K562 (cell line): Measurements from ENCODE around the gene KSR2. TPM values are rescaled to one million over a fixed set of nuclear protein-coding genes. Genes with fewer than 3 reads are reported as not detected.

ENCODE experiments used
- NFYB ChIP-seq: IDR thresholded peaks from 2 replicates; pipeline ENCODE4 v1.6.1; 2011; ENCODE audit warnings: mild to moderate bottlenecking, moderate library complexity; ENCODE audit not compliant: insufficient read length; ENCODE audit errors: extremely low read depth
- RAD51 ChIP-seq: fragments of 450-650 bp; IDR thresholded peaks from 2 replicates; pipeline ENCODE4 v1.7.1; 2016; ENCODE audit warnings: low read depth, mild to moderate bottlenecking, borderline replicate concordance
- SMAD3 ChIP-seq: fragments of 450-650 bp; formaldehyde crosslinking; conservative IDR thresholded peaks from 2 replicates; pipeline ENCODE4 v1.4.0; 2020; ENCODE audit warnings: mild to moderate bottlenecking
- SMARCA4 ChIP-seq: fragments of 450-650 bp; IDR thresholded peaks from 2 replicates; pipeline ENCODE4 v1.6.1; 2016
- SP2 ChIP-seq: IDR thresholded peaks from 2 replicates; pipeline ENCODE4 v1.6.1; 2011; ENCODE audit warnings: mild to moderate bottlenecking, low read depth, low read length, moderate library complexity; ENCODE audit not compliant: poor library complexity, severe bottlenecking; ENCODE audit errors: extremely low read depth
- XRCC4 ChIP-seq: IDR thresholded peaks from one replicate; pipeline ENCODE4 v1.6.1; 2011; ENCODE audit not compliant: insufficient read depth, insufficient read length; ENCODE audit errors: extremely low read depth
- ZBTB8A ChIP-seq: fragments of 450-650 bp; IDR thresholded peaks from 2 replicates; pipeline ENCODE4 v1.6.1; 2018; ENCODE audit warnings: mild to moderate bottlenecking, moderate library complexity; ENCODE audit not compliant: partially characterized antibody
- ZEB2 ChIP-seq: fragments of 450-650 bp; IDR thresholded peaks from 2 replicates; pipeline ENCODE4 v1.6.1; 2016
- ZNF398 ChIP-seq: fragments of 250-450 bp; sonication (Bioruptor Pico); IDR thresholded peaks from 2 replicates; pipeline ENCODE4 v1.8.0; 2021; ENCODE audit warnings: moderate library complexity, mild to moderate bottlenecking, inconsistent platforms
- ZNF57 ChIP-seq: fragments of 450-650 bp; formaldehyde crosslinking; IDR thresholded peaks from 2 replicates; pipeline ENCODE4 v1.4.0; 2020; ENCODE audit warnings: mild to moderate bottlenecking, moderate library complexity
- polyA plus RNA-seq, 8 experiments: library from polyadenylated mRNA; depleted of rRNA in 4 of 8; stranded (reverse) in 5 of 8; unstranded in 3 of 8; fragments of >200 nt; fragmentation: Nextera tagmentation in 2 of 8; fragmentation: Illumina TruSeq in 1 of 8; extraction: Ambion mirVana in 2 of 8; extraction: Trizol in 1 of 8; gene quantifications; 2 replicates each; pipeline versions ENCODE4 v1.2.1 to v1.2.3, GENCODE V29; 2011 to 2014; ENCODE audit warnings: inconsistent platforms in 1 of 8, missing spikeins in 1 of 8
- total RNA-seq, 7 experiments: library from RNA; depleted of rRNA in 6 of 7; stranded (reverse); fragments of >200 nt in 6 of 7; fragmentation: Illumina TruSeq in 2 of 7; extraction: Trizol in 2 of 7; gene quantifications; 2 replicates each; pipeline versions ENCODE4 v1.2.1 to v1.2.3, GENCODE V29; 2011 to 2021; ENCODE audit warnings: low replicate concordance in 1 of 7
- TF ChIP-seq, protein P1 (sequence below): sonication (generic); formaldehyde crosslinking; IDR thresholded peaks from 2 replicates; pipeline ENCODE4 v1.8.0; 2022; ENCODE audit warnings: mild to moderate bottlenecking, missing genetic modification reagents
- TF ChIP-seq, protein P2 (sequence below): fragments of 450-650 bp; IDR thresholded peaks from 2 replicates; pipeline ENCODE4 v1.6.1; 2016; ENCODE audit warnings: low read depth, mild to moderate bottlenecking, moderate library complexity

KSR2 gene
- total and polyA plus RNA-seq, 9 of the 15 experiments (the other 6 are each of a cell fraction or from before 2014, with no cell fraction given): not detected

GRCh38 chr12:117674313-117674712, 294.5 kb downstream of the KSR2 start (continued):
- no peak for TF ChIP-seq XRCC4
- no peak for TF ChIP-seq SP2
- TF ChIP-seq SMARCA4: no peak
- TF ChIP-seq SMAD3: no peak
- TF ChIP-seq, protein P1, sequence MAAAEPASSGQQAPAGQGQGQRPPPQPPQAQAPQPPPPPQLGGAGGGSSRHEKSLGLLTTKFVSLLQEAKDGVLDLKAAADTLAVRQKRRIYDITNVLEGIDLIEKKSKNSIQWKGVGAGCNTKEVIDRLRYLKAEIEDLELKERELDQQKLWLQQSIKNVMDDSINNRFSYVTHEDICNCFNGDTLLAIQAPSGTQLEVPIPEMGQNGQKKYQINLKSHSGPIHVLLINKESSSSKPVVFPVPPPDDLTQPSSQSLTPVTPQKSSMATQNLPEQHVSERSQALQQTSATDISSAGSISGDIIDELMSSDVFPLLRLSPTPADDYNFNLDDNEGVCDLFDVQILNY (CRISPR knock-in tag): no peak
- TF ChIP-seq NFYB: no peak
- no peak for TF ChIP-seq ZNF57 (CRISPR knock-in tag)
- TF ChIP-seq, protein P2, sequence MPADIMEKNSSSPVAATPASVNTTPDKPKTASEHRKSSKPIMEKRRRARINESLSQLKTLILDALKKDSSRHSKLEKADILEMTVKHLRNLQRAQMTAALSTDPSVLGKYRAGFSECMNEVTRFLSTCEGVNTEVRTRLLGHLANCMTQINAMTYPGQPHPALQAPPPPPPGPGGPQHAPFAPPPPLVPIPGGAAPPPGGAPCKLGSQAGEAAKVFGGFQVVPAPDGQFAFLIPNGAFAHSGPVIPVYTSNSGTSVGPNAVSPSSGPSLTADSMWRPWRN: no peak
- no peak for TF ChIP-seq ZEB2
- no peak for TF ChIP-seq RAD51
- no peak for TF ChIP-seq ZBTB8A
- no peak for TF ChIP-seq ZNF398 (CRISPR knock-in tag)
